GM21381 (cell line): ENCODE results near the gene PCED1A.
"Not testable (repeated sequence)": the region's sequence is repeated elsewhere in the genome, so short reads cannot be mapped to it uniquely, and the experiment has no call there.

Experiments used
- ATAC-seq: cut with Tn5 transposase; IDR thresholded peaks from one replicate; pipeline ENCODE4 v1.9.1; 2021; ENCODE audit warnings: mild to moderate bottlenecking, moderate library complexity; ENCODE audit not compliant: unreplicated experiment

The PCED1A gene

DNA sequence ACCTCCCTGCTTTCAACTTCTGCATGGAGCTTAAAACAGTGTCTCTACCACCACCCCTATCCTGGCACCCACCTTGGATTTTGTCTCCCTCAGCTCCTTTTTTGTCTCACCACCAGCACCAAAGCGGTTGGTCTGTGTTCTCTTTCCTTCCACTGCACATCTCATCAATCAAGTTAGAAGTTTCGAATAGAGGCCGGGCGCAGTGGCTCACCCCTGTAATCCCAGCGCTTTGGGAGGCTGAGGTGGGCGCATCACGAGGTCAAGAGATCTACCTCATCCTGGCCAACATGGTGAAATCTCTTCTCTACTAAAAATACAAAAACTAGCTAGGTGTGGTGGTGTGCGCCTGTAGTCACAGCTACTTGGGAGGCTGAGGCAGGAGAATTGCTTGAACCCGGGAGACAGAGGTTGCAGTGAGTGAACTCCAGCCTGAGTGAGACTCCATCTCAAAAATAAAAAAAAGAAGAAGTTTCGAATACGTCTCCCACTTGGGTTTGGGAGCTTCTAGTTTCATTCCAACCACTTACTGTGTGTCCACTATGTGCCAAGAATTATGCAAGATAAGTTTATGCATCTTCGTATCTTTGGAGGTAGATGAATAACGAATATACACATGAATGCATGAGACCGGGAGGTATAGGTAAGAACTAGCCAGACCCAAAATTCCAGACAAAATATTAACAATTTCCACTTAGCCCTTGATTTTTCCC lies 5.9 kb downstream of the PCED1A start:
- no peak for ATAC-seq

DNA sequence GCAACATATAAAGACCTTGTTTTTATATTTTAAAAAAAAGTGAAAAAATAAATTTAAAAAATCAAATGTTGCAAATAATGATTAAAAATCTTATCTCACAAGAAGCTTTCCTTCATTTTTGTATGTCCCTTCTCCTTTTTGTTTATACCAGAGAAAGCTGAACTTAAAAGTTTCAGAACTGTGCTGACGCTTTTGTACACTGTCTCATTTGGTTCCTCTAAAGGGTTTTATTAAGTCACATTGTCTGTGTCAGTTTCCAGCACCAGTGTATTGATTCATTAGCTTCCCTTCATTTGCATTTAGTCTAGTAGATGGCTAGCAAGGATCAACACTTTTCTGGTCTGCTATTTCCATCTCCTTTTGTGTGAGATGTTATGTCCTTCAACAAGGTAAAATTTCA lies 6.7 kb downstream of the PCED1A start:
- no peak for ATAC-seq

DNA sequence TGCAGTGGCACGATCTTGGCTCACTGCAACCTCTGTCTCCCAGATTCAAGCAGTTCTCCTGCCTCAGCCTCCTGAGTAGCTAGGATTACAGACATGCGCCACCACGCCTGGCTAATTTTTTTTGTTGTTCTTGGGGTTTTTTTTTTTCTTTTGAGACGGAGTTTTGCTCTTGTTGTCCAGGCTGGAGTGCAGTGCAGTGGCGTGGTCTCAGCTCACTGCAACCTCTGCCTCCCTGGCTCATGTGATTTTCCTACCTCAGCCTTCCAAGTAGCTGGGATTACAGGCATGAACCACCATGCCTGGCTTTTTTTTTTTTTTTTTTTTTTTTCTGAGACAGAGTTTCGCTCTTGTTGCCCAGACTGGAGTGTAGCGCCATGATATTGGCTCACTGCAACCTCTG lies 9.2 kb downstream of the PCED1A start:
- not testable (repeated sequence) for ATAC-seq

DNA sequence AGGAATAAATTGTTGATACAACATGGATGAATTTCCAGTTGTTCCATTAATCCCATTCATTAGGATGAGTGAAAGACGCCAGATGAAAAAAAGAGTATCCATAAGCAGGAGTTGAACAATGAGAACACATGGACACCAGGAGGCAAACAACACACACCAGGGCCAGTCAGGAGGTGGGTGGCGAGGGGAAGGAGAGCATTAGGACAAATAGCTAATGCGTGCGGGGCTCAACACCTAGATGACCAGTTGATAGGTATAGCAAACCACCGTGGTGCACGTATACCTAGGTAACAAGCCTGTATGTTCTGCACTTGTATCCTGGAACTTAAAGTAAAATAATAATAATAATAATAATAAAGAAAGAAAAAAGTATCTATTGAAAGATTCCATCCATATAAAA lies 11.1 kb downstream of the PCED1A start:
- no peak for ATAC-seq

DNA sequence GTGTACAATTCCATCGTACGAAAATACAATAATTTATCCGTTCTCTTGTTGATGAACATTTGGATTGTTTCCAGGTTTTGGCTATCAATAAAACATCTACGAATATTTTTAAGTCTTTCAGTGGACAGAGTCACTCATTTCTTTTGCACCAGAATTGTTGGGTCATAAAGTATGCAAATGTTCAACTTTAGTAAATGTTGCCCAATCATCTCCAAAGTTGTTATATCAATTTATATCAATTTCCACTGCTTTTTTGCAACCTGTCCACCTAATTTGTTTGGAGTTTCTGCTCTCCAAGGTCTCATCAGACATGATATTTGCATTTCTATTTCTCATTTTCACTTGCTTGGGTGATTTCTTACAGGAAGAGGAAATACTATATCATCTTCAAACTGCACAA lies 13.8 kb downstream of the PCED1A start:
- no peak for ATAC-seq

DNA sequence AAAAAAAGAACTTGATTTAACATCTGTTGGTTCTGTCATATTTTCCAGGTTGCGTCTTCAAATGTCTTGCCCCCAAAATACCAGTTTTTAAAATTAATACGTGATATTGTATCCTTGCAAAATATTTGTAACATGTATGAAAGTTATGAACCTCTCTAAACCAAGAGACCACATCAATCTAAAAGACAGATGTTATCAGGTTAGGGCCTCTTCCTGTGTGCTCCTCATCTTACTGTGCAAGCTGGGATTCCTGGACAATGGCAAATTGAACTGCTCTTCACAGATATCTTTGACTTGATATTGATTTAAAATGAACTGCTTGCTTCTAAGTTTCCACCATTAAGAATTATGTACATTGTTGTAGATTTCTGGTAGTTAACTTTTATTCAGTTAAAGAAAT lies 14.7 kb downstream of the PCED1A start:
- ATAC-seq: no peak

DNA sequence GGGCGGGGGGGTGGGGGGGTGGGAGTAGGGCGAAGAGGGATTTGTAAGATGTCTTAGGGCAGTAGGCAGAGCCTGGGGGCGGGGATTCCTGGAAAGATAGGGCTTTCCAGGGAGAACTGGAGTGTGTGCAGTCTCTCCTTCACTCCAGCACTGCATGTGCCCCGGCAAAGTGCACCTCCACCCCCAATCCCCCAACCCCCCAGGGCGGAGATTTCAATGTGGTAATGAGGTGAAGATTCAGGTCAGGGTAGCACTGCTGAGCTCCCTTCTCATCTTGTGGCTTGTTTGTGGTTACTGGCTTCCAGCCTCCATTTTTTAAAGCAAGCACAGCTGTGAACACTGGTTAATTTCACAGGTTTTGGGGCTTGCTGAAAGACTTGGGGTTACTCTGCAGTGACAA lies 18.4 kb downstream of the PCED1A start:
- ATAC-seq: no peak

DNA sequence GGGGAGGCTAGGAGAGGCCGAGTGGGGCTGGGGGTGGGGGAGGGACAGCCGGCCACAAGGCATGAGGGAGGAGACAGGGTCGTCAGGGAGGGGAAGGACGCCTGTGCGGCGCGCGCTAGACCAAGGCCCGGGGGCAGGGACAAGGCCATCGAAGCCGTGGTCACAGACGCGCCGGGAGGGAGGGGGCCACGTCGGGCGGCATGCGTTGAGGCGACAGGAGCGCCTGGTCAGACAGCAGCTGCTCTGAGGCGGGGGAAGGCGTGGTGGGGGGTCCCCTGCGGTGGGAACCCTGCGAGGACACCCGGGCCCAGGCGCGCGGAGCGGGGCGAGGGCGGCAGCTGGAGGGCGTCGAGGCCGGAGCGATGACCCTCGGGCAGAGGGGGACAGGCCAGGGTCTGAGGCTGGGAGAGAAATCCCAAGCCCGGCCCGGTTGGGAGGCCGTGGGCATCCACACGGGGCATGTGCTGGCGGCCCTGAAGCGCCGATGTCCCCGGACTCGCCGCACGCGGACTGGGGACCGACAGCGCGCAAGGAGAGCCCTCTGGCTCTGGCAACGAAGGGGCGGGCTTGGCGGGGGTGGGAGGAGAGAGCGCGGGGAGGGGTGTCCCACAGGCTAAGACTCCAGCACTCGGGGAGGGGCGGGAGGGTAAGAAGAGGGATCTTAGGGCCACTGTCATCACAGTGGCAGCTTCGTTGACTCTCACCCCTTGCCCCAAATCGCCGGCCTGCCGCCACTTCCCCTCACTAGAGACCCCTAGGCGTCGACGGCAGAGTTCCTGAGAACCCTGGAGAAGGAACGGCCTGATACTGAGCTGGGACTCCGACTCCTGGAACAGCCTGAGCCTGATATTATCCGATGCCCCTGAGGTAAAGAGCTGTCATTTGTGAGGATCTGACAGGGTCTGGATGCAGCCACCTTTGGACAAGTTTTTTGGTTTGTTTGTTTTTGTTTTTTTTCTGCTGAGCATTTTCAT lies 19.3 kb downstream of the PCED1A start:
- ATAC-seq: no peak

DNA sequence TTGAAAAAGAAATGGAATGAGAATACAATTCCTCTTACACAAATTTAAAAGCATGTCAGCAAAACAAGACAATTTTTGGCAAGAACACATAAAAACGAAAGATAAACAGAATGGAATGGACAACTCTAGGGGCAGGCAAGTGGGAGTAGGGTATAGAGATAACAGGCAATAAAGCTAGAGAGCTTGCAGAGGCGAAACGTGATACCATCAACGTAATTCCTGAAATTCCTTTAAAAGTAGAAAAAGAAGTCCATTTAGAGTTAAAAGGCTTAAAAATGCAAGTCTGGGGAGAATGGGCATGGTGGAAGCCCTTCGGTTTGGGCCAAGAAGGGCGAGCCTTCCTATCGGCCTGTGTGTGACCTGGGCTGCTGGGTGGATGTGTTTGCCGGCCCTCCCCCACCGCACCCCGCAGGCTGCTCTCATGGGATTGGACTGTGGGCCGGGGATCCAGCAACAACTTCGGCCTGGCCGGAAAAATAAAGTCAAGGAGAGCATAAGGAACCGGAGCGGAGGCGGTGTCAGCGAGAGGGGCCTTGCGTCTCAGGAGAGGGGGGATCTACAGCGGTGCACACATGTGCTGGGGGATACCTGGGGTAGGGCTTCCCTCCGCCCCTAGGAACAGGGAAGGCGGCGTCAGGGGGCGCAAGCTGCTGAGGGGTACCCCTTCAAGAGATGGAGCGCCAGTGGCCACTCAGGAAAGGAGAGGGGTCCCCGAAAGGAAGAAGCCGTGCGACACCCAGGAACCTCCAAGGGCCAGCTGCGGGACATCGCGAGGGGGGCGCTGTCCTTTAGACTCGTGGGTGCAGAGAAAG lies 20.2 kb downstream of the PCED1A start:
- no peak for ATAC-seq

DNA sequence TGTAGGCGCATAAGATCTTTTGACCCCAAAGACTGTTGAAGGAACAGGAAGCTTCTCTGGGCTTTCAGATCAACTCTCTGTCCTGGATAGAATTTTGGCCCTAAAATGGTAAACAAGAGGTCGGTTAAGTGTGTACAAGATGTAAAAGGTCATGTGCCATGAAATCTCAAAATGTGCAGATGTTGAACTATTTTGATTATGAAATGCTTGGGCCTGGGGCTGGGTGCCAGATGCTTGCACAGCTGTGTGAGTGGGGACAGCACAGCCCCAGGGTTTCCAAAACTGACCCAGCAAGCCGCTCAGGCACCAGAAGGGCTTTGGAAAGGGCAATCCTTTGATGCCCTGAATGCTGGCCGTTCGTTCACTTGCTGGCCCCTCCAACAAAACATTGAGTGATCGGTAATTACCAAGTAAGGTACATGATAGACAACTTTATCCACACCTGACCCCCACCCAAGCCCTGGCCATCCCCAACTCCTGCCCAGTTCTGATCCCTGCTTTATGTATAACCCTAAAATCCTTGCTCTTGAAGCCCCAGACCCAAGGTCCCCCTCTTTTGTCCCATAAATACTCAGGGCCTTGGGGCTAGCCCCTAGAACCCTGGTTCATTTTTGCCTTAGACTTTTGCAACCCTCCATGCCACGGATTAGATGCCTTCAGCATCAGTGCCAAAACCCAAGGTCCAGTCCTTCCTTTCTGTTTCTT lies 22.4 kb downstream of the PCED1A start:
- ATAC-seq: no peak

DNA sequence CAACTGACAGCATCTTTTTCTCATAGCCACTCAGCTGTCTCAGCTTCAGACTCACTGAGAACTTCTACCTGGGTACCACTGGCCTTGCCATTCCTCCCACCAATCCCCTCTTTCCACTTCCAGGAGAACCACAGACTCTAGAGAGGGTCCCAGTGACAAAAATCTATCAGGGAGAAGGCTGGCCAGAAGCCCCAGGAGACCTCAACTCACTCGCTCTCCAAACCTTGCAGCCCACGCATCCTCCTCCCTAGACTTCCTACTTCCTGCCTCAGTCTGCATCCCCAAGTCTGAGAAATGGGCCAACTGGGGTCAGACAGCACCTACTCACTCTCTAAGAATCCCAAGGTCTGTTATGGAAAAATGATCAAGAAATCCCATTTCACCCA lies 23.1 kb downstream of the PCED1A start:
- no peak for ATAC-seq

DNA sequence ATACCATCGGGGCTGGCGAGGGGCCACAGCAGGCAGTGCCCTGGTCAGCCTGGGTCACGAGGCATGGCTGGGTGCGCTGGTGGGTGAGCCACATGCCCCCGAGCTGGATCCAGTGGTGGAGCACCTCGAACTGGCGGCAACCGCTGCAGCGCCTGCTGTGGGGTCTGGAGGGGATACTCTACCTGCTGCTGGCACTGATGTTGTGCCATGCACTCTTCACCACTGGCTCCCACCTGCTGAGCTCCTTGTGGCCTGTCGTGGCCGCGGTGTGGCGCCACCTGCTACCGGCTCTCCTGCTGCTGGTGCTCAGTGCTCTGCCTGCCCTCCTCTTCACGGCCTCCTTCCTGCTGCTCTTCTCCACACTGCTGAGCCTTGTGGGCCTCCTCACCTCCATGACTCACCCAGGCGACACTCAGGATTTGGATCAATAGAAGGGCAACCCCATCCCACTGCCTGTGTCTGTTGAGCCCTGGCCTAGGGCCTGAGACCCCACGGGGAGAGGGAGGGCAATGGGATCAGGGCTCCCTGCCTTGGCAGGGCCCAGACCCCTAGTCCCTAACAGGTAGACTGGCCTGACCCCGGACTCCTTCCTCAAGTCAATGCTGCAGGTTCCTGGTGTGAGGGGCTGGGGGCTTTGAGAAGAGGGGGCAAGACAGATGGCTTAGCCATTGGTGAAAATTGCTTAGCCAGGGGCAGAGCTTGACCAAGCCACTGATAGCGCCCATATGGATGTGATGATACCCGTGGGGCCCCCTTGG lies 23.7 kb downstream of the PCED1A start:
- ATAC-seq: no peak

DNA sequence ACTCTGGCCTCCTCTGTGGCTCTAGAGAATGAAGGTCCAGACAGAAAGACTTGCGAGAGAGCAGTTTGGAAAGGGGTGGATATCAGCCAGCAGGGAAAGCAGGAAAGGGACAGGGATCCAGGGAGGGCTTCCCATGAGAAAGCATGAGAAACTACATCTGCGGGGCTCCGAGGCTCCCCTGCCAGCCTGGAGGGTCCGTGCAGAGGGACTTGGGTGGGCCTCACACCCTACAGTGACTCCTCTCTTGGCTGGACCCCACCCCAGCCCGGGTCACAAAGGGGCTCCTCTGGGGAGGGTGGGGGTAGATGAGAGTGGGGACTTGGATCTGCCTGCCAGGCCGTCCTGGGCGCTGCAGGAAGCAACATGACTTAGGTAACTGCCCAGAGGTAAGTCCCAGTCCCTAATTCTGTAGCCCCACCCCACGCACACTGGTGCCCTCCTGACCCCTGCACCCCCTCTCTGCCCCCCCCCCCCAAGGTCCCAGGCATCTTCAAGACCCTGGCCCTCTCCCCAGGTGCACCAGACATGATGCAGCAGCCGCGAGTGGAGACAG lies 24.3 kb downstream of the PCED1A start, which contains the start of gene TMEM239:
Gene TMEM239, plus strand, starts transcription at position 335 of the 553 bp plus-strand sequence. Its CDS starts 191 bp downstream, at position 526.
- ATAC-seq: no peak

DNA sequence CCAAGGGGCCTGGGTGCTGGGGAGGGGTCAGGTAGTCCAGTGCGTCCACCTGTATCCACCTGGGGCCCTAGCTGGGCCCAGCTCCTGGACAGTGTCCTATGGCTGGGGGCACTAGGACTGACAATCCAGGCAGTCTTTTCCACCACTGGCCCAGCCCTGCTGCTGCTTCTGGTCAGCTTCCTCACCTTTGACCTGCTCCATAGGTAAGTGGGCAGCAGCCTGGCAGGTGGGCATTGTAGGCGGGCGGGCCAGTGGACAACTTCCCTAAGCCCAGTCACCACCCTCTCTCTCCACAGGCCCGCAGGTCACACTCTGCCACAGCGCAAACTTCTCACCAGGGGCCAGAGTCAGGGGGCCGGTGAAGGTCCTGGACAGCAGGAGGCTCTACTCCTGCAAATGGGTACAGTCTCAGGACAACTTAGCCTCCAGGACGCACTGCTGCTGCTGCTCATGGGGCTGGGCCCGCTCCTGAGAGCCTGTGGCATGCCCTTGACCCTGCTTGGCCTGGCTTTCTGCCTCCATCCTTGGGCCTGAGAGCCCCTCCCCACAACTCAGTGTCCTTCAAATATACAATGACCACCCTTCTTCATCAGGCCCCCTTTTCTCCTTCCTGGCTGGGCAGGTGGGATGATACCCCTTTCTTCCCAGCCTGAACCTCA lies 25.1 kb downstream of the PCED1A start:
- no peak for ATAC-seq

DNA sequence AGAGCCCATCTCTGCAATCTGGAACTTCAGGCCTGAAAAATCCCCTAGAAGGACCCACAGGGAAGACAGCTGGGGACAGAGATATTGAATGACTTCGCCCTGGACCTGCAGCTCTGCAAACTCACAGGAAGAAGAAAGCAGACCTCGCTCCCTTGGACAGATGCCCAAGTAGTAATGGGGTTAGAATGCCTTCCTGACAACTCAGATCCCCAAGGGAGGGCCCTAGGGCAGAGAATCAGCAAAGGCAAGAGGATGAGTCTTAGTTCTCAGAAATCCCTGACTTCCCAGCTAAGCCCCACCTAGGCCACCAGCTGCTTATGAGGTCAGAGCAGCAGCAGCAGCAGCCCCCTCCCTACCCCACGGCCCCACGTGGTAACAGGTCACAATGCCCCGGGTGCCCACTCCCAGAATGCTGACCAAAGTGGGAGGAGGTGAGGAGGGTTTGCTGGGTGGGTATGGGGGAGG lies 25.8 kb downstream of the PCED1A start, which contains the start of gene C20orf141:
Gene C20orf141, plus strand, starts transcription at position 401 of the 465 bp plus-strand sequence. CDS start 198 bp downstream, outside the sequence.
- no peak for ATAC-seq

DNA sequence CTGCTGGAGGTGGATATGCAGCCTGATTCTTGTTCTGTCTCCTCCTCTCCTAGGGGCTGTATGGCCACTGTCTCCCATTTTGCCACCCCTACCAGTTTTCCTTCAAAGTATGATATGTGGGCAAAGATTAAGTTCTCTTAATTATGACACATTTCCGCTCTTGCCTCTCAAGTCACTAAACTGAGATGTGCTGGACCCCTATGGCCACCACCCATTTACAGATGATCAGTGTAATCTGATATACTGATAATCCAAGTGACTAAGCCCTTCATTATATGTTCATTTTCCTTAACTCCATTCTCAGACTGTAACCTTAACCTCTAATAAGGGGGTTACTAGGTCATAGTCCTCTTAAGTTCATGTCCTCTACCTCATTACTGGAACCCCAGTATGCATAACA lies 26.4 kb downstream of the PCED1A start:
- no peak for ATAC-seq

DNA sequence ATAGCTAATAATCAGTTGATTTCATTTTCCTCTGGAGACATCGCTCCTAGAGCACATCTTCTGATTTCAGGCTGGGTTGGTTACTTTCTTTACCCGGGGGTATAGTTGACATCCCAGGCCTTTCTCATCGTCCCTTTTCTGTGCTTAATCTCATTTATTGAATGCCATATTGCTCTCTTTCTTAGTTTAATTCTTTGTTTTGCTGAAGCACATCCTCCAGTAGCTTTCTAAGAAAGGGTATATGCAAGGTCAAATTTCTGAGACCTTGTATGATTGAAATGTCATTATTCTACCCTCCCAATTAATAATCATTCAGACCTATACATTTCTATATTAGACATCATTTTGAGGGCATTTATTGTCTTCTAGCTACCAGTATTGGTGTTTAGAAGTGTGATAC lies 28.3 kb downstream of the PCED1A start:
- ATAC-seq: no peak

DNA sequence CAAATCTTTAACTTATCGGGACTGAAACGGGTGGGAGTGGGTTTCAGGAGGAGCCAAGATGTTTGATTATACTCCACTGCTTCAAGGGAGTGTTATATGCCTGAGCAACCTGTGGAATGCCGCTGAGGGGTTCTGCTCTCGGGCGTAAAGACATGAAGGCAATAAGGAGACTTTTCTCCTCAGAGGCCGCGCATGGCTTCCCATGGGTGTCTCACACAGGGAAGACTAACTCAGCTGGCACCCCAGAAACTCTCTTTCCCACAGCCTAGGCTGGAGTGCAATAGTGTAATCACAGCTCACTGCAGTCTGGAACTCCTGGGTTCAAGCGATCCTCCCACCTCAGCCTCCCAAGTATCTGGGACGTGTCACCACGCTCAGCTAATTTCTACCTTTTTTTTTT lies 30.8 kb downstream of the PCED1A start:
- no peak for ATAC-seq

DNA sequence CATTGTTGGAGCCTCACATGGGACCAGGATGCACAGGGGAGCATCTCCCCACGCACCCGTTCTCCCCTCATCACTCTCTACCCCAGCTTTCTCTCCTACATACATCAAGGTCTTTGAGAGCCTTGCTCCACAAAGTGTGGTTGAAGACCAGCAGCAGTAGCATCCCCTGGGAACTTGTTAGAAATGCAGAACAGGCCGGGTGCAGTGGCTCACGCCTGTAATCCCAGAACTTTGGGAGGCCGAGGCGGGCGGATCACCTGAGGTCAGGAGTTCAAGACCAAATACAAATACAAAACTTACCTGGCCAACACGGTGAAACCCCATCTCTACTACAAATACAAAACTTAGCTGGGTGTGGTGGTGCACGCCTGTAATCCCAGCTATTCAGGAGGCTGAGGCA lies 32.5 kb downstream of the PCED1A start:
- not testable (repeated sequence) for ATAC-seq
